Stimulated activated naive CD4-positive, alpha-beta T cell (primary cell): ENCODE data around the gene LEO1.

Experiments
- DNase-seq, 6 experiments: peaks; one replicate each; lab custom pipeline; 2025; lab: John Stamatoyannopoulos, UW

LEO1 gene

GRCh38 chr15:51971375-51972133 is at the start of gene LEO1:
LEO1 (minus strand) TSS chr15:51971778; CDS start chr15:51971745, 33 bp downstream.
- peak; percentile 80 to 93 (median 88) for DNase-seq

GRCh38 chr15:52021128-52021671 is 49.6 kb upstream of the LEO1 start:
- peak in 3 of 6 experiments; percentile 11 to 27 (median 11) for DNase-seq

GRCh38 chr15:52020221-52021085 is 48.9 kb upstream of the LEO1 start:
- DNase-seq = peak in 3 of 6 experiments; percentile 35 to 66 (median 41)

GRCh38 chr15:52019394-52020220 is 48.0 kb upstream of the LEO1 start:
- peak in 5 of 6 experiments; percentile 34 to 66 (median 54) for DNase-seq

GRCh38 chr15:52018693-52019393 is 47.3 kb upstream of the LEO1 start, which contains the start of gene MAPK6:
MAPK6 (plus strand) TSS chr15:52019219; CDS start chr15:52046461, 27,242 bp downstream.
- peak; percentile 86 to 94 (median 92) for DNase-seq

GRCh38 chr15:52018244-52018643 is 46.7 kb upstream of the LEO1 start:
- no peak for DNase-seq

- DNase-seq = no peak
Measured at GRCh38 chr15:52016316-52016715, 44.7 kb upstream of the LEO1 start.

- DNase-seq = no peak
Measured at GRCh38 chr15:52014616-52015015, 43.0 kb upstream of the LEO1 start.

- no peak for DNase-seq
Measured at GRCh38 chr15:52013151-52013791, 41.7 kb upstream of the LEO1 start.

- no peak for DNase-seq
Measured at GRCh38 chr15:52012210-52012609, 40.6 kb upstream of the LEO1 start.

- no peak for DNase-seq
Measured at GRCh38 chr15:52011711-52012144, 40.1 kb upstream of the LEO1 start.

- no peak for DNase-seq
Measured at GRCh38 chr15:52010633-52011595, 39.3 kb upstream of the LEO1 start.

GRCh38 chr15:52008698-52009434 is 37.3 kb upstream of the LEO1 start:
- no peak for DNase-seq

GRCh38 chr15:52008359-52008697 is 36.8 kb upstream of the LEO1 start:
- DNase-seq = peak in 1 of 6 experiments; percentile 30

GRCh38 chr15:52006702-52007340 is 35.2 kb upstream of the LEO1 start:
- DNase-seq = no peak

GRCh38 chr15:52005748-52006701 is 34.4 kb upstream of the LEO1 start:
- DNase-seq = no peak

- DNase-seq = no peak
Measured at GRCh38 chr15:52004806-52005205, 33.2 kb upstream of the LEO1 start.
